Measurements from ENCODE around the gene SOCS3. TPM values are rescaled to one million over a fixed set of nuclear protein-coding genes. Genes with fewer than 3 reads are reported as not detected.

The SOCS3 gene
- total RNA-seq, 1 experiment from 2014 or later = 103 TPM

- Histone ChIP-seq H3K27ac (ENCODE audit: low read length) (peak overlapping the region; percentile 16; the same call in 1 of the 2 replicates), H3K4me2 (ENCODE audit: low read length) (peak overlapping the region; percentile 12; the same call in 1 of the 2 replicates)
- TF ChIP-seq EZH2 (IDR thresholded peaks at IDR 0.05; ENCODE audit: low read length, unreplicated experiment) = no peak
- no peak for TF ChIP-seq EZH2phosphoT487 (IDR thresholded peaks at IDR 0.05; ENCODE audit: borderline replicate concordance, low read length)
- TF ChIP-seq CTCF (conservative IDR thresholded peaks at IDR 0.05; ENCODE audit: low read depth, low read length) = no peak
These were observed 24.0 kb upstream of the SOCS3 start for GRCh38 chr17:78383725-78384471.

GRCh38 chr17:78381601-78382232, 21.8 kb upstream of the SOCS3 start:
- Histone ChIP-seq H2AFZ (ENCODE audit: low read length) (no peak overlapping the region), H3K79me2 (ENCODE audit: low read length) (peaks cover 83% of the 10 kb centered on the region), H3K9me3 (ENCODE audit: low read length) (no peaks in the 10 kb centered on the region), H3K27ac (ENCODE audit: low read length) (no peak overlapping the region), H3K4me2 (ENCODE audit: low read length) (peak overlapping the region; percentile 5; the same call in 1 of the 2 replicates), H3K4me3 (ENCODE audit: low read length) (no peak overlapping the region), H3K27me3 (ENCODE audit: low read length) (no peaks in the 10 kb centered on the region), H3F3A (ENCODE audit: low read length, unreplicated experiment) (no peaks in the 10 kb centered on the region), H4K20me1 (ENCODE audit: low read length) (peaks cover 48% of the 10 kb centered on the region), H3K4me1 (ENCODE audit: insufficient read depth, low read length) (peaks cover 52% of the 10 kb centered on the region), H3K9me2 (replicated peaks; ENCODE audit: low read length) (no peaks in the 10 kb centered on the region), H3K9ac (ENCODE audit: low read length) (no peak overlapping the region), H3K36me3 (ENCODE audit: low read depth, low read length) (peaks cover 13% of the 10 kb centered on the region; the same call in 1 of the 2 replicates)
- POLR2A ChIA-PET (ENCODE audit: unreplicated experiment) = no interaction called here
- BruUV-seq (replicated peaks) = no TSS peak
- intact Hi-C loops (cut with micrococcal nuclease) = no loop called here
- ATAC-seq (no peak), DNase-seq (no peak)
- CTCF ChIA-PET = interaction anchor here (0.6 kb wide), 2 partner anchors 20 to 70 kb away, joined by 5 to 6 read pairs; no protein-coding TSS in a partner anchor
- no peak for TF ChIP-seq CTCF (conservative IDR thresholded peaks at IDR 0.05; ENCODE audit: low read depth, low read length)
- TF ChIP-seq EZH2 (IDR thresholded peaks at IDR 0.05; ENCODE audit: low read length, unreplicated experiment) = no peak
- no peak for TF ChIP-seq EZH2phosphoT487 (IDR thresholded peaks at IDR 0.05; ENCODE audit: borderline replicate concordance, low read length)

More at GRCh38 chr17:78383725-78384471, 24.0 kb upstream of the SOCS3 start:
- H3K9me2 ChIP-seq (replicated peaks; ENCODE audit: low read length) = no peaks in the 10 kb centered on the region
- DNase-seq (peak; percentile 42), ATAC-seq (peak; percentile 65)
- peaks cover 100% of the 10 kb centered on the region for H3K79me2 ChIP-seq (ENCODE audit: low read length)
- peaks cover 57% of the 10 kb centered on the region for H4K20me1 ChIP-seq (ENCODE audit: low read length)
- H3K9me3 ChIP-seq (ENCODE audit: low read length) = no peaks in the 10 kb centered on the region
- no peaks in the 10 kb centered on the region for H3F3A ChIP-seq (ENCODE audit: low read length, unreplicated experiment)
- no peak overlapping the region for H2AFZ ChIP-seq (ENCODE audit: low read length)
- H3K4me3 ChIP-seq (ENCODE audit: low read length) = no peak overlapping the region
- ChIA-PET CTCF (interaction anchor here (0.6 kb wide), 1 partner anchor 122 kb away, joined by 3 read pairs; no protein-coding TSS in a partner anchor), POLR2A (ENCODE audit: unreplicated experiment) (interaction anchor here (0.6 kb wide), 1 partner anchor 14 kb away, joined by 10 read pairs; no protein-coding TSS in a partner anchor)
- peaks cover 16% of the 10 kb centered on the region; the same call in 1 of the 2 replicates for H3K36me3 ChIP-seq (ENCODE audit: low read depth, low read length)
- H3K27me3 ChIP-seq (ENCODE audit: low read length) = no peaks in the 10 kb centered on the region
- no peak overlapping the region for H3K9ac ChIP-seq (ENCODE audit: low read length)
- peaks cover 41% of the 10 kb centered on the region for H3K4me1 ChIP-seq (ENCODE audit: insufficient read depth, low read length)
- intact Hi-C loops (cut with micrococcal nuclease) = no loop called here
- BruUV-seq (replicated peaks) = no TSS peak

Measured in PC-3 (cell line).